HG02623 (cell line): ENCODE results near the gene ELOVL7.
"Not testable (repeated sequence)": the region's sequence is repeated elsewhere in the genome, so short reads cannot be mapped to it uniquely, and the experiment has no call there.

Experiments
- ATAC-seq: cut with Tn5 transposase; IDR thresholded peaks from one replicate; pipeline ENCODE4 v1.9.1; 2021; ENCODE audit warnings: moderate library complexity; ENCODE audit not compliant: unreplicated experiment

Gene ELOVL7

DNA sequence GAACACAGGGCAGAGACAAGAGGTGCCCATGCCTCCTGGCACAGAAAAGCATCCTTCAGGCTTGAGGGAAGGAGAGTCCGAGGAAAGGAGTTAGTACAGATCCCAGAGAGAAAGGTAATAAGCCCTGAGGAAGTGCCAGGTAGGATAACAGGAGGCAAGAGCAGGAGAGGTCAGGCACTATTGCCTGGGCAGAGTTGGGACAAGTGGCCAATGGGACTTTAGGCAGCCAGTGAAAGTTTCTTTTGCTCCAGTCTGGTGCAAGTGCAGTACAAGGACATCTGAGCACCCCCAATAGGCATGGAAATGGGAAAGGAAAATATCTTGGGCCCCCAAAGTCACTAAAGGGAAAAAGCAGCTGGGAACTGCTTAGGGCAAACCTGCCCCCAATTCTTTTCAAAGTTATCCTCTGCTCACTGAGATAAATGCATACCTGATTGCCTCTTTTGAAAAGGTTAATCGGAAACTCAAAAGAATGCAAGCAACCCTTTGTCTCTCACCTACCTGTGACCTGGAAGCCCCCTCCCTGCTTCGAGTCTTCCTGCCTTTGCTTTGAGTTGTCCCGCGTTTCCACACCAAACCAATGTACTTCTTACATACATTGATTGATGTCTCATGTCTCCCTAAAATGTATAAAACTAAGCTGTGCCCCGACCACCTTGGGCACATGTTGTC is 46.5 kb downstream of the ELOVL7 start:
- ATAC-seq = no peak

DNA sequence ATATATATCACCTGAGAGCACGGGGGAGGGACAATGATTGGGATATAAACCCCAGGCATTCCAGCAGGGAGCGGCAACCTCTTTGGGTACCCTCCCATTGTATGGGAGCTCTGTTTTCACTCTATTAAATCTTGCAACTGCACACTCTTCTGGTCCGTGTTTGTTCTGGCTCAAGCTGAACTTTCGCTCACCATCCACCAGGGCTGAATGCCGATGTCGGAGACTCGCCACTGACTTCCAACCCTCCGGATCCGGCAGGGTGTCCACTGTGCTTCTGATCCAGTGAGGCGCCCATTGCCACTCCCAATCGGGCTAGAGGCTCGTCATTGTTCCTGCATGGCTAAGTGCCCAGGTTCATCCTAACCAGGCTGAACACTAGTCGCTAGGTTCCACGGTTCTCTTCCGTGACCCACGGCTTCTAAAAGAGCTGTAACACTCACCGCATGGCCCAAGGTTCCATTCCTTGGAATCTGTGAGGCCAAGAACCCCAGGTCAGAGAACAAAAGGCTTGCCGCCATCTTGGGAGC is 48.6 kb downstream of the ELOVL7 start:
- not testable (repeated sequence) for ATAC-seq

DNA sequence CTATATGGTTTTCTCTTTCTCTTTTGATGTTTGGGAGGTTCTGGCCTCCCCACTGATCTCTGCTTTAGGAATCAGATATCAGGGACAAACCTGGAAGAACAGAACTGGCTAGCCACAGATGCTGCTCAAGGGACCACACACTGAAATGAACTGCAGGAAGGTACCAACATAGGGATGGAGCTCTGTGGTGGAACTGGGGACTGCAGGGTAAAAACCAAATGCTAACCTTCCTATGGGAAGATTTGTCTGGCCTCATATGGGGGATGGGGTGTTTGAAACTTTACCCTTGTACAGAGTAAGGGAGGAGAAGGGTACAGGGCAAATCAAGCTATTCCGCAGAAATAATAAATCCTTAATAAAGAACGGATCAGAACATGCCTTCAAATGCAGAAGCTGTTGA is 49.4 kb downstream of the ELOVL7 start:
- ATAC-seq = no peak

DNA sequence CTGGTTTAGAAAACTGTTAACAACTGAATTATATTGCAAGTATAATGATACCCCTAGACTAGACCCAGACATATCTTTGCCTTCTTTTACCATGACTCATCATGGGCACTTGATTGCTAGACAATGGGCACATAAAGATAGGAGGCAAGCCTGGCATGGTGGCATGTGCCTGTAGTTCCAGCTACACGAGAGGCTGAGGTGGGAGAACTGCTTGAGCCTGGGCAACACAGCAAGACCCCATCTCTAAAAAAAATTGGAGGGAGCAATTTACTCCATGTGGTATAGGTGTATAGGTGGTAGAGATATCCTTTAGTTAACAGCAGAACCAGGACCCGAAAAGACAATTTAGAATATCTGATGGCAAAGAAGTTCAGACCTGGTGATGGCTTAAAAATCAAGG is 51.6 kb downstream of the ELOVL7 start:
- no peak for ATAC-seq

GRCh38 chr5:60789551-60789950 is 54.5 kb downstream of the ELOVL7 start:
- ATAC-seq = no peak

- no peak for ATAC-seq
Measured at GRCh38 chr5:60788863-60789513, 55.1 kb downstream of the ELOVL7 start.

GRCh38 chr5:60779466-60779865 is 64.6 kb downstream of the ELOVL7 start:
- ATAC-seq = no peak

- ATAC-seq = no peak
Measured at GRCh38 chr5:60776343-60776742, 67.7 kb downstream of the ELOVL7 start.

DNA sequence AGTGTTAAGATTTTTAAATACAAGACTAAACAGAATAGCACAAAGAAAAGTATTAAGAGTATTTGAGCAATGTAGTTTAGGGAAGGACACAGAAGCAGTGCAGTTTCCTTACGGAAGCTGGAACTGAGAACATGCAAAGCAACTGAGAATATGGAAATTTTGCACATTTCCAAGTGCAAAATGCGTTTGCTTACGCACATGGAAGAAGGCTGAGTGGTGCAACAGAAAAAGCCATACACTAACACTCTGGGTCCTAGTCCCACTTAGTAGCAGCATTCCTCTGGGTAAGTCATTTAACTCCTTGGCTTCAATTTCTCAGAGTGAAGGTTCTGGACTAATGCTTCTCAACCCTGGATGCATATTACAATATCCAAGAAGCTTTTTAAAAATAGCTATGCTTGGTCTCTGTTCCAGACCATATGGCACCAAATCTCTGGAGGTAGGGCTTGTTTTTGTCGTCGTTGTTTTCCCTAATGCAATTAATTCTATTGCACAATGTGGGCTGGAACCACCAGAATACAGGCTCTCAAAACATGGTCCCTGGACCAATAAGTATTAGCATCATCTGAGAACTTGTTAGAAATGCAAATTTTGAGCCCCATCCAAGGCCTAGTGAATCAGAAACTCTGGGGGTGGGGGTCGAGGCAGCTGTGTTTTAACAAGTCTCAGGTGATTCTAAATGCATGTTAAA is 78.9 kb downstream of the ELOVL7 start:
- no peak for ATAC-seq

DNA sequence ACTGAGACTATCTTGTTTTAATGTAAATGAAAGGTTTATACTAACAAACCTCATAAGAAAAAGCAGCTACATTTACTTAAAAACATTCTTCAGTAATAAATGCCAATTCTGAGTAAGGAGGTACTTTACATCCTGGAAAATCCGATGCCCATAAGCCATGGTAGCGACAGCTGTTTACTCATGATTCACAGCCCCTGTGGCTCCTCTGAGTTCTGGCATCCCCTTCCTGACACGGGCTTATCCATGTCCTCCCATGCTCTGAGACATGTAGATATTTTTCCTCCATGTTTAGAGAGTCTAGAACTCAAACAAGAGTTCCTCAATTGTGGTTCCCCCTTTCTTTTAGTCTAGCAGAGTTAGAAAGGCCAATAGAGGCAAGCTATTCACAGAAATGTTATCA is 81.0 kb downstream of the ELOVL7 start:
- no peak for ATAC-seq

DNA sequence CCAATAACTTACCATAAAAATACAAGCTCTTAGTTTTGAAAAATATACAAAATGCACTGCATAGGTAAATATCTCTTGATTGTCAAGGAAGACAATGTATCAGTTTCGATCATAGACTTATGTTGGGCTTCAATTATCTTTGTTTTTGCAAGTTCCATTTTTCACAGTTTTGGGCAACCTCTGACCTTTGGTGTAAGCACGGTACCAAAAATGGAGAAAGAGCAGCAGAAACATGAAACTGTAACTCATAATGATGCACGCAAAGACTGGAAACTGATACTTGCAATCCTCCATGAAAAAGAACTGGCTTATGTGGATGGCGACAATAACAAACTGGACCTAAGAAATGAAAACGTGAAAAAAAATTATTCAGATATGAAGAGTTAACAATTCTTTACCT is 89.6 kb downstream of the ELOVL7 start:
- ATAC-seq = no peak

GRCh38 chr5:60744682-60745081 is 99.4 kb downstream of the ELOVL7 start:
- no peak for ATAC-seq

GRCh38 chr5:60743511-60744314 is 100.4 kb downstream of the ELOVL7 start:
- ATAC-seq = no peak

DNA sequence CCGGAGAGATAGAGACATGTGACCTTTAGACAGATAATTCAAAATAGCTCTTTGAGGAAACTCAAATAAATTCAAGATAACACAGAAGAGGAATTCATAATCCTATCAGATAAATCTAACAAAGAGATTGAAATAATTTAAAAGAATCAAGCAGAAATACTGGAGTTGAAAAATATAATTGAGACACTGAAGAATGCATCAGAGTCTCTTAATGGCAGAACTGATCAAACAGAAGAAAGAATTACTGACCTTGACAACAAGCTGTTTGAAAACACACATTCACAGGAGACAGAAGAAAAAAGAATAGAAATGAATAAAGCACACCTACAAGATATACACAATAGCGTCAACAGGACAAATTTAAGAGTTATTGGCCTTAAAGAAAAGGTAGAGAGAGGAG is 103.7 kb downstream of the ELOVL7 start:
- no peak for ATAC-seq

- ATAC-seq = no peak
Measured at GRCh38 chr5:60738933-60739332, 105.1 kb downstream of the ELOVL7 start.

- no peak for ATAC-seq
Measured at GRCh38 chr5:60738461-60738860, 105.6 kb downstream of the ELOVL7 start.

- not testable (repeated sequence) for ATAC-seq
Measured at GRCh38 chr5:60730858-60731257, 113.2 kb downstream of the ELOVL7 start.

DNA sequence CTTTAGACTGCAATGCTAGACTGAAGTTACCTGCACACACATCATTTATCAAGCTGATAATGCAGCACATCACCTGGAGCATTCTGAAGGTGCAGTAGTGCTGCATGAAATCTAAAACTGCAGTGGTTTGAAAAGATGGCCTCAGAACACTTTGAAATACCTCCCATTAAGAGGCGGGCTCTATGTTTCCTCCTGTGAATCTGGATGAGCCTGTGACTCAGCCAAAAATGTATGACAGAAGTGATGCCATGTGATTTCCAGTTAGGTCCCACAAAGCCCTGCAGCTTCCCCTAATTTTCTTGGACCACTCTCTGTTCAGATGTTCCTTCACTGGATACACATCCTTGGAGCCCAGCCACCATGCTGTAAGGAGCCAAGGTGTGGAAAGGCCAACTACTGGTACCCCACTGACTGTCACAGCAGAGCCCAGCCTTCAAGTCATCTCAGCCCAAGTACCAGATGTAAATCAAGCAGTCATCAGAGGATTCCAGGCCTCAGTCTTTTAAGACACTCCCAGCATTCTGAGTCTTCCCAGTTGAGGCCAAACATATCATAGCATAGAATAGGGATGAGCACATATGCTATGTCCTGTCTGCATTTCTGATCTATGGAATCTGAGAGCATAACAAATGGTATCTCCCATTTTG is 116.9 kb downstream of the ELOVL7 start:
- no peak for ATAC-seq

- no peak for ATAC-seq
Measured at GRCh38 chr5:60724126-60724525, 119.9 kb downstream of the ELOVL7 start.

DNA sequence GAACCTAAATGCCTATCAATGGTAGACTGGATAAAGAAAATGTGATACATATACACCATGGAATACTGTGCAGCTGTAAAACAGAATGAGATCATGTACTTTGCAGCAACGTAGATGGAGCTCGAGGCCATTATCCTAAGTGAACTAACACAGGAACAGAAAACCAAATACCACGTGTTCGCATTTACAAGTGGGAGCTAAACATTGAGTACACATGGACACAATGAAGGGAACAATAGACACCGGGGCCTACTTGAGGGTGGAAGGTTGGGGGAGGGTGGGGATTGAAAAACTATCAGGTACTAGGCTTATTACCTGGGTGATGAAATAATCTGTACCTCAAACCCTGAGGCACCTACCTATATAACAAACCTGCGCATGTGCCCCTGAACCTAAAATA is 121.7 kb downstream of the ELOVL7 start:
- no peak for ATAC-seq

- no peak for ATAC-seq
Measured at GRCh38 chr5:60719329-60719728, 124.7 kb downstream of the ELOVL7 start.
